Neuronal stem cell (in vitro differentiated cells): ENCODE results near the gene GKN1.

ENCODE experiments used
- DNase-seq: peaks from one replicate; pipeline ENCODE4 v3.0.0-alpha.2; 2013; ENCODE audit warnings: low spot score
- H2AFZ ChIP-seq: one replicate; pipeline ENCODE4 v1.6.1; 2013; ENCODE audit warnings: mild to moderate bottlenecking, low read length, inconsistent platforms
- H2AK5ac ChIP-seq: 2 replicates; pipeline ENCODE4 v1.6.1; 2013; ENCODE audit warnings: low read depth, mild to moderate bottlenecking, inconsistent platforms, low read length, moderate library complexity, mixed read lengths
- H2BK120ac ChIP-seq: 2 replicates; pipeline ENCODE4 v1.6.1; 2013; ENCODE audit warnings: low read depth, mild to moderate bottlenecking, inconsistent platforms, low read length, moderate library complexity, mixed read lengths
- H2BK12ac ChIP-seq: one replicate; pipeline ENCODE4 v1.6.1; 2013; ENCODE audit warnings: low read length, inconsistent platforms
- H2BK15ac ChIP-seq: 2 replicates; pipeline ENCODE4 v1.6.1; 2013; ENCODE audit warnings: mild to moderate bottlenecking, low read length, inconsistent platforms, mixed read lengths
- H2BK5ac ChIP-seq: one replicate; pipeline ENCODE4 v1.6.1; 2013; ENCODE audit warnings: inconsistent platforms, mild to moderate bottlenecking, low read length, moderate library complexity
- H3K14ac ChIP-seq: one replicate; pipeline ENCODE4 v1.6.1; 2013; ENCODE audit warnings: low read length, inconsistent platforms
- H3K18ac ChIP-seq: 2 replicates; pipeline ENCODE4 v1.6.1; 2013; ENCODE audit warnings: low read length, inconsistent platforms
- H3K23ac ChIP-seq: 2 replicates; pipeline ENCODE4 v1.6.1; 2013; ENCODE audit warnings: low read depth, mild to moderate bottlenecking, mixed read lengths, low read length, inconsistent platforms; ENCODE audit not compliant: poor library complexity
- H3K27ac ChIP-seq: replicated peaks from 3 replicates; pipeline ENCODE4 v1.5.1; 2013; ENCODE audit warnings: low read length, inconsistent platforms
- H3K27me3 ChIP-seq, 3 experiments: 2 replicates each; pipeline ENCODE4 v1.6.1; 2013; ENCODE audit warnings: low read length in 3 of 3, mild to moderate bottlenecking in 2 of 3, inconsistent platforms in 1 of 3, low read depth in 1 of 3, mixed read lengths in 1 of 3, moderate library complexity in 1 of 3; ENCODE audit not compliant: control insufficient read depth in 3 of 3, insufficient read depth in 3 of 3
- H3K36me3 ChIP-seq, 2 donors: replicated peaks in 1 of 2; 2 replicates each; pipeline ENCODE4 v1.6.1; 2013; ENCODE audit warnings: low read length in 2 of 2; ENCODE audit not compliant: control insufficient read depth in 2 of 2, insufficient read depth in 2 of 2
- H3K4ac ChIP-seq: 2 replicates; pipeline ENCODE4 v1.6.1; 2013; ENCODE audit warnings: inconsistent platforms, mild to moderate bottlenecking, low read length, moderate library complexity
- H3K4me1 ChIP-seq, 2 donors: 1 replicate in 1 of 2; 2 replicates in 1 of 2; pipeline ENCODE4 v1.6.1; 2013; ENCODE audit warnings: low read length in 2 of 2, low read depth in 1 of 2; ENCODE audit not compliant: control insufficient read depth in 2 of 2, insufficient read depth in 1 of 2
- H3K4me2 ChIP-seq: one replicate; pipeline ENCODE4 v1.6.1; 2013; ENCODE audit warnings: mild to moderate bottlenecking, low read length, inconsistent platforms; ENCODE audit not compliant: insufficient read depth, poor library complexity, severe bottlenecking
- H3K4me3 ChIP-seq, 2 donors: 2 replicates each; pipeline ENCODE4 v1.5.1; 2013; ENCODE audit warnings: low read length in 2 of 2, mild to moderate bottlenecking in 2 of 2, inconsistent platforms in 1 of 2, moderate library complexity in 1 of 2
- H3K79me1 ChIP-seq: one replicate; pipeline ENCODE4 v1.6.1; 2013; ENCODE audit warnings: low read depth, mild to moderate bottlenecking, inconsistent platforms, low read length, moderate library complexity
- H3K9ac ChIP-seq: one replicate; pipeline ENCODE4 v1.6.1; 2013; ENCODE audit warnings: mild to moderate bottlenecking, low read depth, low read length, inconsistent platforms; ENCODE audit not compliant: poor library complexity
- H3K9me3 ChIP-seq, 2 donors: replicated peaks in 1 of 2; 2 replicates each; pipeline versions ENCODE3 to v1.6.1; 2013; ENCODE audit warnings: low read length in 2 of 2, mild to moderate bottlenecking in 2 of 2, inconsistent platforms in 1 of 2, low read depth in 1 of 2, mixed read lengths in 1 of 2, moderate library complexity in 1 of 2; ENCODE audit not compliant: control insufficient read depth in 2 of 2, insufficient read depth in 1 of 2
- H4K8ac ChIP-seq: one replicate; pipeline ENCODE4 v1.6.1; 2013; ENCODE audit warnings: low read depth, mild to moderate bottlenecking, inconsistent platforms, low read length, moderate library complexity
- H4K91ac ChIP-seq: one replicate; pipeline ENCODE4 v1.6.1; 2013; ENCODE audit warnings: low read length, low read depth, mild to moderate bottlenecking, inconsistent platforms; ENCODE audit not compliant: poor library complexity
- WGBS, 2 donors: extraction: QIAGEN DNeasy Blood & Tissue Kit; methylation state at CpG; one replicate each; pipeline ENCODE4 v1.1.7; 2013; ENCODE audit warnings: missing lambda C conversion rate in 2 of 2, mixed read lengths in 1 of 2; ENCODE audit not compliant: insufficient read length in 2 of 2, insufficient replicate concordance in 1 of 2; ENCODE audit errors: extremely low coverage in 2 of 2; 5-methylcytosine and 5-hydroxymethylcytosine counted together

The GKN1 gene

DNA sequence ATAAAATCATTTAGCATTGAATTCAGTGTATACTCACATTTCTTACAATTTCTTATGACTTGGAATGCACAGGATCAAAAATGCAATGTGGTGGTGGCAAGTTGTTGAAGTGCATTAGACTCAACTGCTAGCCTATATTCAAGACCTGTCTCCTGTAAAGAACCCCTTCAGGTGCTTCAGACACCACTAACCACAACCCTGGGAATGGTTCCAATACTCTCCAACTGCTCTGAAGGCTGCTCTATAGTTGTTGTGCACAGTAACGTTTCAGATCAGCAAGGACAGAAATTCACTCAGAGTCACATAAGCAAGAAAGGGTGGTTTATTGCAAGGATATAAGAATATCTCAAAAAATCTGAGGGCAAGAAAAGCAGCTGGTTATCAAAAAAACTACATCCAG lies 6.5 kb downstream of the GKN1 start:
- Histone ChIP-seq H2BK12ac (no peak overlapping the region), H3K9me3 (no peaks in the 10 kb centered on the region), H3K9ac (no peak overlapping the region), H2BK5ac (no peak overlapping the region), H3K4me1 (peaks cover 0 to 2% of the 10 kb centered on the region in 2 donors), H3K14ac (no peak overlapping the region), H3K18ac (no peak overlapping the region), H2BK15ac (no peak overlapping the region), H3K36me3 (no peaks in the 10 kb centered on the region), H3K79me1 (no peaks in the 10 kb centered on the region), H4K8ac (no peak overlapping the region), H4K91ac (no peak overlapping the region), H3K27me3 (no peaks in the 10 kb centered on the region), H2AFZ (no peak overlapping the region), H2AK5ac (no peak overlapping the region), H3K27ac (no peak overlapping the region), H3K4me3 (no peak overlapping the region), H3K4me2 (no peak overlapping the region), H3K23ac (no peak overlapping the region), H3K4ac (no peak overlapping the region), H2BK120ac (no peak overlapping the region)
- DNase-seq = no peak
- no CpG with 5 or more reads among the region's 1 CpG for WGBS, 2 donors

DNA sequence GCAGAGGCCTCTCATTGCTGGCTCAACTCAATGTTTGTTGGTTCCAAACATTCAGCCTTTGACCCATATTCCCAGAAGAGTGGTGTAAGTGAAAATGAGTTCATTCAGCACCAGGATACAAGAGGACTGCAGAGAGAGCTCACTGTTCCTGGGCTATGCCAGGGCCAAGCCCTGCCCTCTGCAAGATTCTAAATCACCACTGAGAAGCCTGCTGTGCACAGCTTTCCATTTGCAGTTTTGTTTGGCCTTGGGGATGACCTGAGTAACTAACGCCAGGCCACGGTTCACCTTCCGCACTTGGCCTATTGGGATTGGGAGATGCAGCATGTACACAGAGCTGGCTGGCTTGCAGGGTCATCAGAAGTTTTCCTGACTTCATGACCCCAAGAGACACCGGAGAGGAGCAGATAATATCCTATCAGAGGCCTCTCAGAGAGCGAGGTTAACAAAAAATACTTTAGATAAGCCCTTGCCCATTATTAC lies 12.6 kb downstream of the GKN1 start:
- H3K4ac ChIP-seq = no peak overlapping the region

DNA sequence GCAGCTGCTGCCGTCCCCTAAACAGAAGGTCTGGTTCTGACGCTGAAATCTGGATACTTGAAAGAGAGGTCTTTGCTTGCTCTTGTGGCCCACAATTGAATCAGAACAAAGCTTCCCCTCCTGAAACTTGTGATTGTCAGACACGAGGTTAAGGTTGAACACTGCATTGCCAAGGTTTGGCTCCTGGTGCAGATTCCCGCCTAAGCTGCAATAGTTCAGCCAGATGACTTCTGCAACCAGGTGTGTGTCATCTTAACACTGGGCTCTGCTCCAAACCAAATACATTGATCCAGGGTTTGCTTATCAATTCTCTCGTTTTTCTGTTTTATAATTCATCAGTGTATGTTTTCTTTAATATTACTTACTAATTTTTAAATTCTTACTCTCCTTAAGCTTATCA lies 14.6 kb downstream of the GKN1 start:
- Histone ChIP-seq H2AFZ (no peak overlapping the region), H2BK120ac (no peak overlapping the region), H2AK5ac (no peak overlapping the region), H3K4ac (no peak overlapping the region), H4K91ac (no peak overlapping the region), H3K9ac (no peak overlapping the region), H3K36me3 (no peaks in the 10 kb centered on the region), H3K18ac (no peak overlapping the region), H4K8ac (no peak overlapping the region), H3K14ac (no peak overlapping the region), H2BK15ac (no peak overlapping the region), H3K27ac (no peak overlapping the region), H3K4me2 (no peak overlapping the region), H3K27me3 (peaks cover 0 to 5% (median 0%) of the 10 kb centered on the region in 3 experiments), H3K4me3 (no peak overlapping the region), H3K4me1 (no peaks in the 10 kb centered on the region), H3K23ac (no peak overlapping the region), H2BK5ac (no peak overlapping the region), H3K9me3 (no peaks in the 10 kb centered on the region), H3K79me1 (no peaks in the 10 kb centered on the region), H2BK12ac (no peak overlapping the region)
- WGBS, 2 donors = no CpG with 5 or more reads among the region's 5 CpGs
- no peak for DNase-seq

More for the DNA sequence above, 12.6 kb downstream of the GKN1 start:
- Histone ChIP-seq H4K8ac (no peak overlapping the region), H2BK12ac (no peak overlapping the region), H3K4me1 (no peaks in the 10 kb centered on the region), H3K27ac (no peak overlapping the region), H3K27me3 (peaks cover 0 to 2% (median 0%) of the 10 kb centered on the region in 3 experiments), H2BK5ac (no peak overlapping the region), H3K4me3 (no peak overlapping the region), H2AFZ (no peak overlapping the region), H3K23ac (no peak overlapping the region), H2BK15ac (no peak overlapping the region), H2AK5ac (no peak overlapping the region), H3K4me2 (no peak overlapping the region), H3K36me3 (no peaks in the 10 kb centered on the region), H2BK120ac (no peak overlapping the region), H3K18ac (no peak overlapping the region), H3K14ac (no peak overlapping the region), H3K9me3 (no peaks in the 10 kb centered on the region), H3K79me1 (no peaks in the 10 kb centered on the region), H4K91ac (no peak overlapping the region), H3K9ac (no peak overlapping the region)
- WGBS, 2 donors = no CpG with 5 or more reads among the region's 5 CpGs
- no peak for DNase-seq

DNA sequence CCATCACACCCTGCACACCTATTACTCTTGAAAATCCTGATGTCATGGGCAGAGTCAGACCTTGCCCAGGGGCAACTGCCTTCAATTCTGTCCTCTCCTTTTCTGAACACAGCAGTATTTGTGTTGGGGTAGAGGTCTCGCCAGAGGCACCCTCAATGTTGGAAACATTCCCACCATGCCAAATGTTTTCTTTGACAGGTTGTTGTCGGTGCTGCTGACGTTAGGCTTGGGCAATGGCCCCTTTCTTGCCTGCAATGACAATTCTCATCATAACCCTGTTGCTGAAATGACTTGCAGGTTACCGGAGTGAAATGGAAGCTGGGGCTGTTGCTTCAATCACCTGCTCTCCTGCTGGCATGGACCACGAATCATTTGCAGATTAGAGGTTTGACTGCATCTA lies 17.9 kb downstream of the GKN1 start:
- Histone ChIP-seq H3K9ac (no peak overlapping the region), H2AFZ (no peak overlapping the region), H3K23ac (no peak overlapping the region), H3K4me1 (no peaks in the 10 kb centered on the region), H3K79me1 (no peaks in the 10 kb centered on the region), H2BK15ac (no peak overlapping the region), H3K9me3 (no peaks in the 10 kb centered on the region), H3K4me2 (no peak overlapping the region), H3K36me3 (no peaks in the 10 kb centered on the region), H3K4me3 (no peak overlapping the region), H2AK5ac (no peak overlapping the region), H4K91ac (no peak overlapping the region), H3K18ac (no peak overlapping the region), H4K8ac (no peak overlapping the region), H3K27ac (no peak overlapping the region), H2BK12ac (no peak overlapping the region), H3K14ac (no peak overlapping the region), H3K27me3 (peaks cover 0 to 5% (median 0%) of the 10 kb centered on the region in 3 experiments), H2BK120ac (no peak overlapping the region), H2BK5ac (no peak overlapping the region), H3K4ac (no peak overlapping the region)
- no CpG with 5 or more reads among the region's 5 CpGs for WGBS, 2 donors
- DNase-seq = no peak
